HepG2 (cell line): ENCODE results near the gene ARHGEF4.

Experiments used
- BRD4 ChIP-seq: sonication (generic); formaldehyde crosslinking; IDR thresholded peaks from 2 replicates; pipeline ENCODE4 v1.4.0; 2020; ENCODE audit warnings: missing genetic modification reagents
- CTCF ChIP-seq: sonication (generic); formaldehyde crosslinking; IDR thresholded peaks from 2 replicates; pipeline ENCODE4 v1.5.0; 2020; ENCODE audit warnings: mild to moderate bottlenecking, missing genetic modification reagents, moderate library complexity
- MAX ChIP-seq: IDR thresholded peaks from 2 replicates; pipeline ENCODE4 v1.6.1; 2012; ENCODE audit warnings: inconsistent platforms
- POLR2AphosphoS5 ChIP-seq: IDR thresholded peaks from 2 replicates; pipeline ENCODE4 v1.6.1; 2012; ENCODE audit warnings: low read depth, low read length
- SETDB1 ChIP-seq: sonication (generic); formaldehyde crosslinking; IDR thresholded peaks from 2 replicates; pipeline ENCODE4 v1.5.1; 2020; ENCODE audit warnings: missing genetic modification reagents, mild to moderate bottlenecking, borderline replicate concordance
- TCF7 ChIP-seq: sonication (generic); IDR thresholded peaks from 2 replicates; pipeline ENCODE4 v1.6.1; 2016; ENCODE audit warnings: antibody characterized with exemption, low read depth

- TF ChIP-seq SETDB1: no peak
- no peak for TF ChIP-seq MAX
- no peak for TF ChIP-seq TCF7
- TF ChIP-seq POLR2AphosphoS5: no peak
- no peak for TF ChIP-seq BRD4 (CRISPR knock-in tag)
- TF ChIP-seq CTCF (CRISPR knock-in tag): no peak
Observed at GRCh38 chr2:131014141-131014540, 177.4 kb downstream of the ARHGEF4 start.
